Subcutaneous adipose tissue (tissue), 4 donors: Measurements from ENCODE around the gene NINJ2. TPM values are rescaled to one million over a fixed set of nuclear protein-coding genes. Genes with fewer than 3 reads are reported as not detected.

Experiments
- CTCF ChIP-seq: fragments of 450-650 bp; IDR thresholded peaks from one replicate; pipeline ENCODE4 v1.5.1; 2016; ENCODE audit warnings: low read depth, mild to moderate bottlenecking, control low read depth, antibody characterized with exemption, moderate library complexity
- total RNA-seq, 4 donors: library from RNA; depleted of rRNA; stranded (reverse); fragments of >200 nt; gene quantifications; one replicate each; pipeline ENCODE4 v1.1.0, GENCODE V29; 2016

Gene NINJ2
- total RNA-seq, 4 donors from 2014 or later: 9.4 to 54.3 (median 19.0) TPM

GRCh38 chr12:580813-581212 is 82.4 kb downstream of the NINJ2 start:
- TF ChIP-seq CTCF: no peak

GRCh38 chr12:579420-580110 is 83.7 kb downstream of the NINJ2 start:
- no peak for TF ChIP-seq CTCF

GRCh38 chr12:578748-579419 is 84.4 kb downstream of the NINJ2 start:
- no peak for TF ChIP-seq CTCF

- TF ChIP-seq CTCF: no peak
Measured at GRCh38 chr12:576615-577110, 86.6 kb downstream of the NINJ2 start.

GRCh38 chr12:575948-576614 is 87.2 kb downstream of the NINJ2 start:
- TF ChIP-seq CTCF: no peak

GRCh38 chr12:575129-575502 is 88.1 kb downstream of the NINJ2 start:
- no peak for TF ChIP-seq CTCF

- TF ChIP-seq CTCF: no peak
Measured at GRCh38 chr12:574475-575128, 88.6 kb downstream of the NINJ2 start.
